ENCODE data around the gene MTFP1. TPM values are rescaled to one million over a fixed set of nuclear protein-coding genes. Genes with fewer than 3 reads are reported as not detected.

Gene MTFP1
- total and polyA plus RNA-seq, 9 of the 15 experiments (the other 6 are each of a cell fraction or from before 2014, with no cell fraction given), result 10.7 to 52.0 (median 30.1) TPM

DNA sequence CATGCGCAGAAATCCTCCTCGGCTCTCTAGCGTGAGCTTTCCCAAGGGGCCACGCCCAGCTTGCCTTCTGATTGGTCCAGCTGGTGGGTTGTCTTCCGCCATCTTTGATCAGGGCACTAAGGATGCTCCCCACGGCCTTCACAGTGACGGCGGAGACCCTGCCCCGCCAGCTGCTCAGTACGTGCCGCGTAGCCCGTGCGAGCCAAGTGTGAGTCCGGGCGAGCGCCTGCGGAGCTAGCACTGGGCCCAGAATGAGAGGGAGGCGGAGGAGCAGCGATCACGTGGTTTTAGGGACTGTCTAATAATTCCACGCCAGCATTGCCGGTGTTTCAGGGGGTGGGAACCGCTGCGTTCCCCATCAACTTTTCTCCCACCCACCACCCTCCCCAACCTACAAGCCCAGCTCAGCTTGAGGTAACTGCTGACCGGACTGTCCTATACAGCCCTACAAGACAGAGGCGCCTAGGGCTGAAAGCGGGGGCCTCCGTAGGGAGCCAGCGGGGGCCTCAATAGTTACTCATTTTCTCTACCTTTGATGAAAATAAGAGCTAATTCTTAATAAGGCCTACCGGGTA lies 1.5 kb upstream of the MTFP1 start (continued):
- TF ChIP-seq ZFX (CRISPR knock-in tag; IDR thresholded peaks at IDR 0.05) (peak; percentile 75), FOXA1 (IDR thresholded peaks at IDR 0.05; ENCODE audit: borderline replicate concordance) (no peak), FOXK2 (conservative IDR thresholded peaks at IDR 0.05 in 1 of 2, IDR thresholded peaks at IDR 0.05 in 1 of 2; ENCODE audit: low read depth in 2 of 2) (peak in 1 of 2 experiments; percentile 57; a peak in 2 of 4 replicates), RBBP5 (IDR thresholded peaks at IDR 0.05; ENCODE audit: borderline replicate concordance, insufficient read depth, low read length, poor library complexity, severe bottlenecking) (no peak), RNF2 (IDR thresholded peaks at IDR 0.05) (peak; percentile 18; the same call in 1 of the 2 replicates), RUNX1 (IDR thresholded peaks at IDR 0.05; ENCODE audit: low read depth) (0 out of 2 replicates have a peak, but pooled peaks have one; percentile 56), DACH1 (IDR thresholded peaks at IDR 0.05; ENCODE audit: partially characterized antibody) (peak; percentile 93), LCOR (CRISPR knock-in tag; IDR thresholded peaks at IDR 0.05) (peak; percentile 67; the same call in 1 of the 2 replicates), HSF4 (CRISPR knock-in tag; IDR thresholded peaks at IDR 0.05; ENCODE audit: borderline replicate concordance) (no peak), SRSF9 (IDR thresholded peaks at IDR 0.05; ENCODE audit: borderline replicate concordance, low read depth, low read length) (no peak), GABPA (tag; conservative IDR thresholded peaks at IDR 0.05; ENCODE audit: low read depth) (peak; percentile 48), POLR2A (conservative IDR thresholded peaks at IDR 0.05) (peak; percentile 29; the same call in 1 of the 2 replicates), MTA2 (IDR thresholded peaks at IDR 0.05; ENCODE audit: low read depth) (no peak), SAFB2 (IDR thresholded peaks at IDR 0.05; ENCODE audit: borderline replicate concordance, low read depth, low read length, severe bottlenecking) (no peak), CTBP1 (IDR thresholded peaks at IDR 0.05; ENCODE audit: borderline replicate concordance) (peak; percentile 75; the same call in 1 of the 2 replicates)
- TF ChIP-seq, protein P1, sequence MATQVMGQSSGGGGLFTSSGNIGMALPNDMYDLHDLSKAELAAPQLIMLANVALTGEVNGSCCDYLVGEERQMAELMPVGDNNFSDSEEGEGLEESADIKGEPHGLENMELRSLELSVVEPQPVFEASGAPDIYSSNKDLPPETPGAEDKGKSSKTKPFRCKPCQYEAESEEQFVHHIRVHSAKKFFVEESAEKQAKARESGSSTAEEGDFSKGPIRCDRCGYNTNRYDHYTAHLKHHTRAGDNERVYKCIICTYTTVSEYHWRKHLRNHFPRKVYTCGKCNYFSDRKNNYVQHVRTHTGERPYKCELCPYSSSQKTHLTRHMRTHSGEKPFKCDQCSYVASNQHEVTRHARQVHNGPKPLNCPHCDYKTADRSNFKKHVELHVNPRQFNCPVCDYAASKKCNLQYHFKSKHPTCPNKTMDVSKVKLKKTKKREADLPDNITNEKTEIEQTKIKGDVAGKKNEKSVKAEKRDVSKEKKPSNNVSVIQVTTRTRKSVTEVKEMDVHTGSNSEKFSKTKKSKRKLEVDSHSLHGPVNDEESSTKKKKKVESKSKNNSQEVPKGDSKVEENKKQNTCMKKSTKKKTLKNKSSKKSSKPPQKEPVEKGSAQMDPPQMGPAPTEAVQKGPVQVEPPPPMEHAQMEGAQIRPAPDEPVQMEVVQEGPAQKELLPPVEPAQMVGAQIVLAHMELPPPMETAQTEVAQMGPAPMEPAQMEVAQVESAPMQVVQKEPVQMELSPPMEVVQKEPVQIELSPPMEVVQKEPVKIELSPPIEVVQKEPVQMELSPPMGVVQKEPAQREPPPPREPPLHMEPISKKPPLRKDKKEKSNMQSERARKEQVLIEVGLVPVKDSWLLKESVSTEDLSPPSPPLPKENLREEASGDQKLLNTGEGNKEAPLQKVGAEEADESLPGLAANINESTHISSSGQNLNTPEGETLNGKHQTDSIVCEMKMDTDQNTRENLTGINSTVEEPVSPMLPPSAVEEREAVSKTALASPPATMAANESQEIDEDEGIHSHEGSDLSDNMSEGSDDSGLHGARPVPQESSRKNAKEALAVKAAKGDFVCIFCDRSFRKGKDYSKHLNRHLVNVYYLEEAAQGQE (IDR thresholded peaks at IDR 0.05; ENCODE audit: borderline replicate concordance), result peak; percentile 66
- TF ChIP-seq, protein P1 (CRISPR knock-in tag; IDR thresholded peaks at IDR 0.05; ENCODE audit: low read depth), result no peak
- TF ChIP-seq, protein P2, sequence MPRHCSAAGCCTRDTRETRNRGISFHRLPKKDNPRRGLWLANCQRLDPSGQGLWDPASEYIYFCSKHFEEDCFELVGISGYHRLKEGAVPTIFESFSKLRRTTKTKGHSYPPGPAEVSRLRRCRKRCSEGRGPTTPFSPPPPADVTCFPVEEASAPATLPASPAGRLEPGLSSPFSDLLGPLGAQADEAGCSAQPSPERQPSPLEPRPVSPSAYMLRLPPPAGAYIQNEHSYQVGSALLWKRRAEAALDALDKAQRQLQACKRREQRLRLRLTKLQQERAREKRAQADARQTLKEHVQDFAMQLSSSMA (CRISPR knock-in tag; IDR thresholded peaks at IDR 0.05), result no peak
- TF ChIP-seq, protein P3, sequence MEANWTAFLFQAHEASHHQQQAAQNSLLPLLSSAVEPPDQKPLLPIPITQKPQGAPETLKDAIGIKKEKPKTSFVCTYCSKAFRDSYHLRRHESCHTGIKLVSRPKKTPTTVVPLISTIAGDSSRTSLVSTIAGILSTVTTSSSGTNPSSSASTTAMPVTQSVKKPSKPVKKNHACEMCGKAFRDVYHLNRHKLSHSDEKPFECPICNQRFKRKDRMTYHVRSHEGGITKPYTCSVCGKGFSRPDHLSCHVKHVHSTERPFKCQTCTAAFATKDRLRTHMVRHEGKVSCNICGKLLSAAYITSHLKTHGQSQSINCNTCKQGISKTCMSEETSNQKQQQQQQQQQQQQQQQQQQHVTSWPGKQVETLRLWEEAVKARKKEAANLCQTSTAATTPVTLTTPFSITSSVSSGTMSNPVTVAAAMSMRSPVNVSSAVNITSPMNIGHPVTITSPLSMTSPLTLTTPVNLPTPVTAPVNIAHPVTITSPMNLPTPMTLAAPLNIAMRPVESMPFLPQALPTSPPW (CRISPR knock-in tag; IDR thresholded peaks at IDR 0.05), result peak; percentile 79
